Transverse colon (tissue), 4 donors: ENCODE results near the gene SCAPER. TPM values are rescaled to one million over a fixed set of nuclear protein-coding genes. Genes with fewer than 3 reads are reported as not detected.

Experiments used
- DNase-seq: peaks from one replicate; pipeline ENCODE4 v3.0.0-alpha.2; 2019
- H3K27ac ChIP-seq, 4 donors: fragments of 200-600 bp; sonication (generic); 2 replicates each; pipeline ENCODE4 v1.5.1; 2016 to 2018; ENCODE audit warnings: inconsistent platforms in 4 of 4
- H3K27me3 ChIP-seq: fragments of 200-600 bp; sonication (generic); 2 replicates; pipeline ENCODE4 v1.5.1; 2017; ENCODE audit warnings: inconsistent platforms
- H3K36me3 ChIP-seq, 4 donors: fragments of 200-600 bp; sonication (generic); 2 replicates each; pipeline ENCODE4 v1.5.1; 2017 to 2019; ENCODE audit warnings: inconsistent platforms in 4 of 4
- H3K4me1 ChIP-seq, 4 donors: fragments of 200-600 bp; sonication (generic); 2 replicates each; pipeline ENCODE4 v1.5.1; 2017 to 2020; ENCODE audit warnings: inconsistent platforms in 4 of 4
- H3K4me3 ChIP-seq, 4 donors: fragments of 200-600 bp; sonication (generic); 1 replicate in 1 of 4; 2 replicates in 3 of 4; pipeline versions ENCODE4 v1.5.1 to v1.6.1; 2017 to 2019; ENCODE audit warnings: inconsistent platforms in 4 of 4
- H3K9me3 ChIP-seq, 2 donors: fragments of 200-600 bp; sonication (generic); 2 replicates each; pipeline ENCODE4 v1.5.1; 2017 to 2019; ENCODE audit warnings: inconsistent platforms in 2 of 2
- CTCF ChIP-seq, 5 experiments: fragments of 200-600 bp in 3 of 5; fragments of 450-650 bp in 2 of 5; sonication (generic) in 3 of 5; IDR thresholded peaks; 1 replicate in 2 of 5; 2 replicates in 3 of 5; pipeline ENCODE4 v1.5.1; 2016 to 2017; ENCODE audit warnings: antibody characterized with exemption in 5 of 5, inconsistent platforms in 3 of 5, mild to moderate bottlenecking in 2 of 5, moderate library complexity in 1 of 5
- EP300 ChIP-seq: sonication (generic); formaldehyde crosslinking; IDR thresholded peaks from one replicate; pipeline ENCODE4 v1.6.1; 2017; ENCODE audit warnings: antibody characterized with exemption, low read depth
- POLR2A ChIP-seq: fragments of 450-650 bp; IDR thresholded peaks from one replicate; pipeline ENCODE4 v1.6.1; 2016; ENCODE audit warnings: antibody characterized with exemption, mild to moderate bottlenecking, moderate library complexity
- POLR2AphosphoS5 ChIP-seq, 3 donors: sonication (generic); formaldehyde crosslinking; IDR thresholded peaks; one replicate each; pipeline ENCODE4 v1.6.1; 2016; ENCODE audit warnings: antibody characterized with exemption in 3 of 3
- WGBS, 2 donors: methylation state at CpG; one replicate each; pipeline ENCODE4 v1.1.5; 2018; ENCODE audit warnings: low coverage in 1 of 2; 5-methylcytosine and 5-hydroxymethylcytosine counted together
- in situ Hi-C, 4 donors: fragments of 200-750 bp; cut with MboI; loops; one replicate each; pipeline versions ENCODE4 v1.15.0 to v1.15.1; 2017; ENCODE audit warnings: low sequenced_read_pairs in 3 of 4, low pct_ligation_motif_present in 1 of 4, low pct_unique_long_range_greater_than_20kb in 1 of 4
- intact Hi-C: fragments of 100-400 bp; cut with DNase I; formaldehyde crosslinking; loops from one replicate; pipeline ENCODE4 v1.15.1; 2023; ENCODE audit warnings: low total_unique reads
- total RNA-seq, 4 donors: library from RNA; depleted of rRNA; stranded (reverse); fragments of >200 nt; gene quantifications; one replicate each; pipeline ENCODE4 v1.1.0, GENCODE V29; 2016

Gene SCAPER
- total RNA-seq, 4 donors from 2014 or later = 31.8 to 121 (median 48.7) TPM

GRCh38 chr15:76467136-76467535 is 438.0 kb downstream of the SCAPER start:
- Histone ChIP-seq H3K4me3 (no peak overlapping the region), H3K9me3 (peaks cover 6 to 8% of the 10 kb centered on the region in 2 donors), H3K27me3 (no peaks in the 10 kb centered on the region), H3K4me1 (no peaks in the 10 kb centered on the region), H3K27ac (no peak overlapping the region), H3K36me3 (peaks cover 0 to 22% (median 2%) of the 10 kb centered on the region in 4 donors)
- DNase-seq = no peak
- intact Hi-C loops = no loop called here
- in situ Hi-C loops = no loop called here
- 74 to 83% methylated on average over 1 of the region's 1 CpG for WGBS, 2 donors
- no peak for TF ChIP-seq POLR2AphosphoS5 (IDR thresholded peaks at IDR 0.05)
- no peak for TF ChIP-seq CTCF (IDR thresholded peaks at IDR 0.05)
- TF ChIP-seq EP300 = no peak

- Histone ChIP-seq H3K27ac (no peak overlapping the region), H3K4me3 (no peak overlapping the region), H3K27me3 (no peaks in the 10 kb centered on the region), H3K4me1 (no peaks in the 10 kb centered on the region), H3K36me3 (peaks cover 0 to 21% (median 2%) of the 10 kb centered on the region in 4 donors), H3K9me3 (peaks cover 10% of the 10 kb centered on the region in 2 donors)
- in situ Hi-C loops (no loop called here), intact Hi-C loops (no loop called here)
- no peak for DNase-seq
- 100% methylated on average over 1 of the region's 1 CpG for WGBS, 2 donors
- no peak for TF ChIP-seq CTCF (IDR thresholded peaks at IDR 0.05)
- TF ChIP-seq POLR2A = no peak
- TF ChIP-seq POLR2AphosphoS5 (IDR thresholded peaks at IDR 0.05) = no peak
- no peak for TF ChIP-seq EP300
These were observed 439.4 kb downstream of the SCAPER start for GRCh38 chr15:76465728-76466127.

- WGBS, 2 donors = 88 to 94% methylated on average over 1 to 2 of the region's 2 CpGs
- in situ Hi-C loops = no loop called here
- intact Hi-C loops = no loop called here
These were observed 440.9 kb downstream of the SCAPER start for GRCh38 chr15:76464247-76464646.

GRCh38 chr15:76460871-76461270 is 444.3 kb downstream of the SCAPER start:
- intact Hi-C loops = no loop called here
- Histone ChIP-seq H3K9me3 (peaks cover 10 to 12% of the 10 kb centered on the region in 2 donors), H3K4me3 (no peak overlapping the region), H3K4me1 (no peaks in the 10 kb centered on the region), H3K27me3 (no peaks in the 10 kb centered on the region), H3K36me3 (no peaks in the 10 kb centered on the region), H3K27ac (no peak overlapping the region)
- WGBS, 2 donors = 85 to 89% methylated on average over 1 of the region's 1 CpG
- no peak for DNase-seq
- in situ Hi-C loops = no loop called here
- TF ChIP-seq POLR2AphosphoS5 (IDR thresholded peaks at IDR 0.05) (no peak), CTCF (IDR thresholded peaks at IDR 0.05) (no peak), EP300 (no peak), POLR2A (no peak)

More at GRCh38 chr15:76464247-76464646, 440.9 kb downstream of the SCAPER start:
- no peak for DNase-seq
- TF ChIP-seq POLR2A (no peak), EP300 (no peak), CTCF (IDR thresholded peaks at IDR 0.05) (no peak), POLR2AphosphoS5 (IDR thresholded peaks at IDR 0.05) (no peak)
- peaks cover 14 to 18% of the 10 kb centered on the region in 2 donors for H3K9me3 ChIP-seq
- no peak overlapping the region for H3K27ac ChIP-seq
- peaks cover 0 to 9% (median under 1%) of the 10 kb centered on the region in 4 donors for H3K36me3 ChIP-seq
- no peak overlapping the region for H3K4me3 ChIP-seq
- H3K4me1 ChIP-seq = no peaks in the 10 kb centered on the region
- H3K27me3 ChIP-seq = no peaks in the 10 kb centered on the region
